IPS-18c (cell line): Measurements from ENCODE around the gene GRIA3.

ENCODE experiments used
- H3K4me3 ChIP-seq: 2 replicates; pipeline ENCODE4 v1.7.0; 2013; ENCODE audit warnings: low read depth, mild to moderate bottlenecking, low read length, moderate library complexity; ENCODE audit not compliant: insufficient read depth
- H3K9me3 ChIP-seq: one replicate; pipeline ENCODE4 v1.6.1; 2013; ENCODE audit warnings: mild to moderate bottlenecking, low read length, moderate library complexity; ENCODE audit not compliant: control insufficient read depth, insufficient read depth

GRIA3 gene

GRCh38 chrX:123184219-123184865 lies at the start of gene GRIA3:
Gene GRIA3, plus strand, starts transcription at chrX:123184278. Its CDS starts 258 bp downstream, at chrX:123184536.
- Histone ChIP-seq H3K4me3 (peak within 1 kb of the TSS; percentile 57), H3K9me3 (no peaks in the 10 kb centered on the region)

DNA sequence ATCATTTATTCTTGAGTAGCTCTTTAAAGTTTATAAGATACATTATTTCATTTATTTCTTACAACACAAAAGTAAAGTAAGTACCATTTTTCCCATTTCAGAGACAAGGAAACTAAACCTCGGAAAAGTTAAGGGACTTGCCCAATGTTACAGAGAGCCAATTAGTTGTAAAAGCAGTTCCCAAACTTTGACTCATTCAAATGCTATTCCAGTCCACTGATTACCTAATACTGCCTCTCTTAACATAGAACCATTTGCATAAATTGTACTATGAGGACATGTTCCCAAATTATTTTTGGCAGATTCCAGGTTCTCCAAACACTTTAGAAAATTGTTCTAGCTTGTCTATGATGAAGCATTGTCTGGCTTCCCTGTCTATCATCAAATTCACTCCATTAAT lies 45.6 kb upstream of the GRIA3 start:
- Histone ChIP-seq H3K9me3 (no peaks in the 10 kb centered on the region), H3K4me3 (no peak overlapping the region)

GRCh38 chrX:123140454-123140853 lies 43.6 kb upstream of the GRIA3 start:
- no peak overlapping the region for H3K4me3 ChIP-seq
- no peaks in the 10 kb centered on the region for H3K9me3 ChIP-seq

- Histone ChIP-seq H3K4me3 (no peak overlapping the region), H3K9me3 (no peaks in the 10 kb centered on the region)
Measured at GRCh38 chrX:123140904-123141303, 43.2 kb upstream of the GRIA3 start.

DNA sequence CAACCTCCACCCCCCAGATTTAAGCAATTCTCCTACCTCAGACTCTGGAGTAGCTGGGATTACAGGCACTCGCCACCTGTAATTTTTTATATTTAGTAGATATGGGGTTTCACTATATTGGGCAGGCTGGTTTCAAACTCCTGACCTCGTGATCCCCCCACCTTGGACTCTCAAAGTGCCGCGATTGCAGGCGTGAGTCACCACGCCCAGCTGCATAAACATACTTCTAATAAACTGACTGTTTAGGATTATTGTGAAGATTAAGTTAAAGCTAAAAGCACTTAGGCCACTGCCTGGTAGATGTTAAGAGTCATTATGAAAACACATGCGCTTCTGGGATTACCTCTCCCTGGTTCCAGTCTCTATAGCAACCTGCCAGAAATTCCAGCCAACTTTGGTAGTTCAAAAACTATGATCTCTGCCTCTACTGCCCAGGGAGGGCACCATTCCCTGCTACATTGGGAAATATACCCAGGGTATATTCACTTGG lies 30.2 kb upstream of the GRIA3 start:
- Histone ChIP-seq H3K9me3 (peaks cover 2% of the 10 kb centered on the region), H3K4me3 (no peak overlapping the region)

DNA sequence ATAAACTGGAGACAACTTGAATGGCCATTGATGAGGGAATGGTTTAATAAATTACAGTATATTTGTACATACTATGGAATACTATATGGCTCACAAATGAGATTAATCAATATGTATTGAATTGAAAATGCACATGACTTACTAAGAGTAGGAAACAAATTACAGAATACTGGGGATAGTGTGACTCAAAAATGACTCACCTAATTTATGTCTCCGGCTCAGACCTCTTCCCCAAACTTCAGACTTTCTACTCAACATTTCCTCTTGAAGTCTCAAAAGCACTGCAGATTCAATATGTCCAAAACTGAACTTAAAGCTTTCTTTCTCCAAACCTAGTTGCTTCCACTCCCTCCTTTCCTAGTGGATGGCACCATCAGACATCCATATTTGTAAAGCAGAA lies 28.8 kb upstream of the GRIA3 start:
- peaks cover 2% of the 10 kb centered on the region for H3K9me3 ChIP-seq
- no peak overlapping the region for H3K4me3 ChIP-seq

- H3K4me3 ChIP-seq, result no peak overlapping the region
- no peaks in the 10 kb centered on the region for H3K9me3 ChIP-seq
Measured at GRCh38 chrX:123157586-123157985, 26.5 kb upstream of the GRIA3 start.

GRCh38 chrX:123159403-123159802 lies 24.7 kb upstream of the GRIA3 start:
- Histone ChIP-seq H3K4me3 (no peak overlapping the region), H3K9me3 (no peaks in the 10 kb centered on the region)

GRCh38 chrX:123167621-123168020 lies 16.5 kb upstream of the GRIA3 start:
- H3K9me3 ChIP-seq, result peaks cover 3% of the 10 kb centered on the region
- H3K4me3 ChIP-seq, result no peak overlapping the region

DNA sequence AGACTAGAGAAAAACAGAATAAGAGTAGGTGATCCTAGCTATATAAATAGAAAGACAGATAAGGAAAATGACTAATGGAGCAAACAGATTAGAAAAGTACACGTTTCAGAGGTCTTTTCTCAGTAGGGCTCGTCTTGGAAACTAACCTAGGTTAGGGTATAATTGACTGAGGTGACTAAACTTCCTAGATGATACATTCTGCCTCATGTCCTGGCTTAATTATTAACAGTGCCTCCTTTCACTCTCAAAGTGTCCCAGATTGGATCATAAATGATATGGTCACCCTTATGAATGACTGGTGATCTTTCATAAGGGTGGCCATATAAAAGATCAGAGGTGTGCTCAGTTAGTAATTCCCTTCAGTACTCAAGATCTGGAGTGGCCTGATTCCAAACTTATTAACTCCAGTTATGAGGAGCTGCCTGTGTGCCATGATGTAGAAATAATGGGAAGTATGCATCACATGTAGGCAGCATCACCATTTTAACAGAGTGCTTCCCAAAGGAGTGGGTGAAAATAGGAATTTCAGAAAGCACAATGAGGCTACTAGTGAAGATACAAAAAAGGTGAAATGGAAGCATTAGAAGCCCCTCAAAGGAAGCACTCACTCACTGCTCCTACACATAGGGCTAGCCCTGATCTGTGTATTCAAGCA lies 14.7 kb upstream of the GRIA3 start:
- H3K4me3 ChIP-seq, result no peak overlapping the region
- H3K9me3 ChIP-seq, result peaks cover 5% of the 10 kb centered on the region

DNA sequence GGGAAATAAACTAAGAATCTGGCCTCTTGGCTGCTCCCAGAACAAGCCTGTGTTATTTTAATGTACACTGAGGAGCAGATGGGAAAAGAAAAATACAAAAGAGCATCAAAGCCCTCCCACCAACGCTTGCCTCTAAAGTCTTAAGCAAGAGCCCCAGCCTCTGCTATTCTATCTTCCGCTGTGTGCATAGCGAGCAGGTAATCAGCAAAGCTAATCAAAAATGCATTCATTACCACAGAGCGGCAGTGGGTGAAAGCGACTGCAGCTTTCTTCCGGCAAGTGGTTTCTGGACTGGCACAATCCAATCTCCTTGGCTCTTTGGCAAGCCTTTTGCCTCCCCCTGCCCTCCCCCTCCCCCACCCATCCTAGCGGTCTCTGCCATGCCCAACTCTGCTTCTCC lies 13.5 kb upstream of the GRIA3 start:
- Histone ChIP-seq H3K4me3 (no peak overlapping the region), H3K9me3 (peaks cover 5% of the 10 kb centered on the region)

- H3K4me3 ChIP-seq, result no peak overlapping the region
Measured at GRCh38 chrX:123171781-123172180, 12.3 kb upstream of the GRIA3 start.

DNA sequence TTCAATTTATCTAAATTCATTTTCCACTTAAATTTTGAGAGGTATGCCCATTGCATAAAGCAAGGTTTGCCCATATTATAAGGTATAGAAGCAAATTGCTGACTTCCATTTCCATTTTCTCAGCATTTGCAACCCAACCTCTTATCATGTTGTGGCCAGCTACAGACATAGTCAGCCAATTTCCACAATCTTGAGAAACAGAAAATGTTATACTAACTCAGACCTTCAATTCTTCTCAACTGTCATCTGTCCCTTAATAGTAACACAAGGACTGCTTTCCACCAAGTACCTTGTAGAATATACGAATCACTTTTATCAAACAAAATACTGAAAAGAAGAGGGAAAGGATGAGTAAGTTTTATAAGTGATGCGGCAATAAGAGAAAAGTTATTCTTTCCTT lies 11.2 kb upstream of the GRIA3 start:
- H3K9me3 ChIP-seq, result peaks cover 2% of the 10 kb centered on the region
- H3K4me3 ChIP-seq, result no peak overlapping the region

More at GRCh38 chrX:123171781-123172180, 12.3 kb upstream of the GRIA3 start:
- peaks cover 2% of the 10 kb centered on the region for H3K9me3 ChIP-seq

DNA sequence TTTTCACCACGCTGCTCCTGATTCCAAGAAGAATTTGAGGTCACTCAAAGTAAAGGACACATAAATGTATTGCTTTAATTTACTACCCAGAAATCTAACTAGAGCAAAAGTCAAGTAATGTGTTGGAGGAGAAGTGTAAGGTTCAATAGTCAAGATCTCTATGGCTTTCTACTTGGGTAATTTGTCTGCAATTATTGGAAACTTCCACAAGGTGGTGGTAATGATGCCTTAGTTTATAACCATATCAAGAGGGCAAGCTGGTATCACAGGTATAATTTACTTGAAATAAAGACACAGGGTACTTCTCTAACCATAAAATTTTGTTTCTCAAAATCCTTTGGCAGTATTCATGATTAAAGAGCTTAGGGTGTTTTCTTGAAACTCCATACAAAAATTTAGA lies 10.2 kb upstream of the GRIA3 start:
- no peak overlapping the region for H3K4me3 ChIP-seq
- H3K9me3 ChIP-seq, result peaks cover 2% of the 10 kb centered on the region

DNA sequence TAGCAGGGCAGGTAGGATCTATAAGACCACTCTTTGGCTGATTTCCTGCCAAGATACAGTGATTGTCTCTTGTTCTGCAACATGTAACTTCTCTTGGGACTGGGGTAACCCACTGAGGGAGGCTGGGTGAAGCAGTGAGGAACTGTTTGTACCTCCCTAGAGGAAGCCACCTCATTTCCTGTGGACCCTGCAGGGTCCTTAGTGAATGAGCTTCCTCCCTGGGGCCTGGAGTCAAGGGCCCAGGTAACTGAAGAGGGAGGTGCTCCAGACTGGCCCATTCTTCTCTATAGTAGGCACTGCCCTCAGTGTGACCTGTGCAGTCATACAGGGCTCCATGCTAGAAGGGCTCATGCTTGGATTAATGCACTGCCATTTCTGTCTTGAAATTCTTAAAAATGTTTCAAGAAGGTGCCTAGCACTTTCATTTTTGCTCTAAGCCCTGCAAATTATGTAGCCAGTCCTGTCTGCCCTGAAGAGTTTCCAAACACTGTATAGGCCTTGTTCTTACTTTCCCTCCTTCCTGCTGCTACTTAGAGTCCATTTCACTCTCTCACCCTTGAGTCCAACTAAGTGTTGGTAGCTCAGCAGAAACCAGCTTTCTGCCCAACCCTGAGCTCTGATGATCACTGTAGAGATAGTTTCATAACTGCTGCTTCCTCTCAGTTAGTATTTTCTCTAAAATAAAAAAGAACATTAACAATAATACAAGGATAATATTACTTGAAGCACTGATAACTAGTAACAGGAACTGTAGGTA lies 8.5 kb upstream of the GRIA3 start:
- Histone ChIP-seq H3K4me3 (no peak overlapping the region), H3K9me3 (peaks cover 2% of the 10 kb centered on the region)

GRCh38 chrX:123181233-123181914 lies 2.7 kb upstream of the GRIA3 start:
- H3K4me3 ChIP-seq, result no peak overlapping the region
- H3K9me3 ChIP-seq, result no peaks in the 10 kb centered on the region

DNA sequence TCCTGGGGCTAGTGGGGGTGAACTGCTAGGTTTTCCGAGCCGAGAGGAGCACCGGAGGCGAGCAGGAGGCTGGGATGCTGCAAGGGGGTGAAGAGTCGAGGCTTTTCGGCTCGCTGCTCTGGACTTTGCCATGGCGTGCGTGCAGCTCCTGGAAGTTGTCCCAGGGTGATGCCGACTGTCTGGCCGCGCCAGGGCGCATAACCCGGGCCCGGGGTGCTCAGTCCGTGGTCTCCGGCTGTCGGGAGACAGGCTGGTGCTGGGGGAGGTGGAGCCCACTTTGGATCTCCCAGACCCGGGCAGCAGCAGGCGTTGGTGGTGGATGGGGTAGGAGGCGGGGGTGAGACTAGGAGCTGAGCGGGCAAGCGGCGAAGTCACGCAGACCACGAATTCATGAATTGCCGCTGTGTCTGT lies 793 bp downstream of the GRIA3 start:
- H3K4me3 ChIP-seq, result peak overlapping the region; percentile 57
- H3K9me3 ChIP-seq, result no peaks in the 10 kb centered on the region
